Nephron (organoid): Measurements from ENCODE around the gene GRIK4.
"Not testable (repeated sequence)": the region's sequence is repeated elsewhere in the genome, so short reads cannot be mapped to it uniquely, and the experiment has no call there.

Source experiments
- H3K27ac Mint-ChIP-seq, 3 experiments: 2 replicates each; pipeline ENCODE4 v1.8.0; 2020; ENCODE audit warnings: mixed read lengths in 3 of 3, mild to moderate bottlenecking in 2 of 3, moderate library complexity in 1 of 3
- H3K27me3 Mint-ChIP-seq: 2 replicates; pipeline ENCODE4 v1.8.0; 2021; ENCODE audit warnings: low read depth, mild to moderate bottlenecking, moderate library complexity, mixed read lengths
- H3K36me3 Mint-ChIP-seq: 2 replicates; pipeline ENCODE4 v1.8.0; 2020; ENCODE audit warnings: low read depth, mixed read lengths
- H3K4me1 Mint-ChIP-seq: 2 replicates; pipeline ENCODE4 v1.8.0; 2020; ENCODE audit warnings: mixed read lengths
- H3K4me3 Mint-ChIP-seq, 3 experiments: 2 replicates each; pipeline ENCODE4 v1.8.0; 2020; ENCODE audit warnings: mild to moderate bottlenecking in 3 of 3, mixed read lengths in 3 of 3, moderate library complexity in 2 of 3
- H3K9me3 Mint-ChIP-seq: 2 replicates; pipeline ENCODE4 v1.8.0; 2020; ENCODE audit warnings: mixed read lengths
- TF ChIP-seq, protein P1 (sequence below), 3 experiments: fragments of 200-600 bp; sonication (generic); IDR thresholded peaks; one replicate each; pipeline ENCODE4 v1.5.0; 2021; ENCODE audit warnings: antibody characterized with exemption in 3 of 3; ENCODE audit not compliant: unreplicated experiment in 3 of 3

GRIK4 gene

DNA sequence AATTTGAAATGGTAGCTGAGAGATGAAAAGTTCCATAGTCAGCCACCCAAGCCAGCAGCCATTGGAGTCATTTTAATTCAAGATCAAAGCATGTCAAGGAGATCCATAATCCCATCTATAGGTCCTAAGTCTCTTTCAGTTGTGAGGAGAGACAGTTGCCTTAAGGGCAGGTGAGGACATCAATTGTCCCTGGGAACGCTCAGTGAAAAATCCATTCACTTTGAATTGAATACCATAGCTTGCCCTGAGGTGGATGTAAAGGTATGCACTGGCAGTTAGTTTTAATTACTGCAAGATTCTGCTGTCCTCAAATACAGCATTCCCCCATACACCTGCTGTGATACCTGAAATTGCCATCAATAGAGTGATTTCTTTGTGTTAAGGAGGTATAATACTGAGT, 487.0 kb downstream of the GRIK4 start:
- no peaks in the 10 kb centered on the region for H3K9me3 Mint-ChIP-seq
- H3K4me3 Mint-ChIP-seq, result no peak overlapping the region
- H3K36me3 Mint-ChIP-seq, result no peaks in the 10 kb centered on the region
- TF ChIP-seq, protein P1, sequence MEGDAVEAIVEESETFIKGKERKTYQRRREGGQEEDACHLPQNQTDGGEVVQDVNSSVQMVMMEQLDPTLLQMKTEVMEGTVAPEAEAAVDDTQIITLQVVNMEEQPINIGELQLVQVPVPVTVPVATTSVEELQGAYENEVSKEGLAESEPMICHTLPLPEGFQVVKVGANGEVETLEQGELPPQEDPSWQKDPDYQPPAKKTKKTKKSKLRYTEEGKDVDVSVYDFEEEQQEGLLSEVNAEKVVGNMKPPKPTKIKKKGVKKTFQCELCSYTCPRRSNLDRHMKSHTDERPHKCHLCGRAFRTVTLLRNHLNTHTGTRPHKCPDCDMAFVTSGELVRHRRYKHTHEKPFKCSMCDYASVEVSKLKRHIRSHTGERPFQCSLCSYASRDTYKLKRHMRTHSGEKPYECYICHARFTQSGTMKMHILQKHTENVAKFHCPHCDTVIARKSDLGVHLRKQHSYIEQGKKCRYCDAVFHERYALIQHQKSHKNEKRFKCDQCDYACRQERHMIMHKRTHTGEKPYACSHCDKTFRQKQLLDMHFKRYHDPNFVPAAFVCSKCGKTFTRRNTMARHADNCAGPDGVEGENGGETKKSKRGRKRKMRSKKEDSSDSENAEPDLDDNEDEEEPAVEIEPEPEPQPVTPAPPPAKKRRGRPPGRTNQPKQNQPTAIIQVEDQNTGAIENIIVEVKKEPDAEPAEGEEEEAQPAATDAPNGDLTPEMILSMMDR (IDR thresholded peaks at IDR 0.05; ENCODE audit: unreplicated experiment in 3 of 3), result no peak
- H3K27me3 Mint-ChIP-seq, result peaks cover 15% of the 10 kb centered on the region
- H3K27ac Mint-ChIP-seq, result no peak overlapping the region
- H3K4me1 Mint-ChIP-seq, result no peaks in the 10 kb centered on the region

DNA sequence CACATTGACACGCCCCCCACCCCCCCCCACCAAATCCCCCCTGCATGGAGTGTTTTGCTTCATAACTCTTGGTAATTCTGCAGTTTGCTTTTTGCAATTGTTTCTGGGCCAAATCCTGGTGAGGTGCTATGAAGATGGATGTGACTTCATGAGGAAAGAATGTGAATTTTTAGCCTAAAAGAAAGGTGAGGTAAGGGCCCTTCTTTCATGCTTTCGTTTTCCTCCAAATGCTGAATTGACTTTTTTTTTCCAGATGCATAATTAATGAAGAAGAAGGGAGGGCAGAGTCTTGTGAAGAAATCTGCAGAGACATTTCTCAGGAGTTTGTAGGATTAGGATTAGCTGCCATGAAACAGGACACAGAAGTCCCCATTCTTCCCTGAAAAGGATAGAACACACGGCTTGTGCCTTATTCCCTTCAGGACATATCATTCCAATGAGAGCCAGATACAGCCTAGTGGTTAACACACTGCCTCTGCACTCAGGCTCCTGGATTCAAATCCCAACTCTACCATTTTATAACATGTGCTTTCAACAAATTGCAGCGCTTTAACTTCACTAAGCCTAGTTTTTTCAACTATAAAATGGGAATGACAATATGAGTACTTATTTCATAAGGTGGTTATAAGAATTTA, 492.8 kb downstream of the GRIK4 start:
- Mint-ChIP-seq H3K4me1 (no peaks in the 10 kb centered on the region), H3K36me3 (no peaks in the 10 kb centered on the region), H3K9me3 (no peaks in the 10 kb centered on the region), H3K27me3 (peaks cover 3% of the 10 kb centered on the region), H3K27ac (no peak overlapping the region), H3K4me3 (no peak overlapping the region)
- TF ChIP-seq, protein P1 (IDR thresholded peaks at IDR 0.05; ENCODE audit: unreplicated experiment in 3 of 3), result no peak

DNA sequence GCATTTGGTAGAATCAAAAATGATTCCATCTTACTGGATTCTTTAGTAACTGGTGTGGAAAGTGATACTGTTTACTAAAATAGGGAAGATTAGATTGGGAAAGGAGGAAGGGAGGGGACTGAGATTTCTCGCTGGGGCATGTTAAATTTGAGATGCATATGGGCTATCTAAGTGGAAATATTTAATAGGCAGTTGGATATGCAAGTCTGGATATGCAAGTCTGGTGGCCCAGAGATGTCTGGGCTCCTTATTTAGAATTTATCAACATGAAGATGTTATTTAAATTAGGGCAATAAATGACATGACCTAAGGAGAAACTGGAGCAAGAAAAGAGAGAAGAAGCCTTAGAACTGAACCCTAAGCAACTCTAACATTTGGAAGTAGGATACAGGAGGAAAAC, 495.4 kb downstream of the GRIK4 start:
- Mint-ChIP-seq H3K27me3 (no peaks in the 10 kb centered on the region), H3K36me3 (no peaks in the 10 kb centered on the region), H3K9me3 (no peaks in the 10 kb centered on the region), H3K4me1 (no peaks in the 10 kb centered on the region), H3K4me3 (no peak overlapping the region), H3K27ac (no peak overlapping the region)
- TF ChIP-seq, protein P1 (IDR thresholded peaks at IDR 0.05; ENCODE audit: unreplicated experiment in 3 of 3), result no peak

DNA sequence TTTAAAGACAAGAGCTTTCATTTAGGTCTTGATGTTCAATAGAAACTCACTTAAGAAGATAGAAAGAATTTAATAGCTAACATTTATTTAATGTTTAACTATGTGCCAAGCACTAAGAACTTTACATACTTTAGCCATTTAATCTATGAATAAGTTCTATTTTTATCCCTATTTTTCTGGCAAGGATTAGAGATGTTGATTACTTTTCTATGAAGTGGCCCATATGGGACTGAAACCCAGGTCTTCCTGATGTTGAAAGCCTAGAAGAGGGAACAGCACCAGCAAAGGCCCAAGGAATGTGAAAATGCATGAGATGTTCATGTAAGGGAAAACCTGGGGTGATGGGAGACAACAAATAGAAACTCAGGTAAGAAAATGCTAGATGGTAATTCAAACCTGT, 497.0 kb downstream of the GRIK4 start:
- Mint-ChIP-seq H3K4me3 (no peak overlapping the region), H3K36me3 (no peaks in the 10 kb centered on the region), H3K4me1 (no peaks in the 10 kb centered on the region), H3K9me3 (no peaks in the 10 kb centered on the region), H3K27me3 (no peaks in the 10 kb centered on the region), H3K27ac (no peak overlapping the region)
- TF ChIP-seq, protein P1 (IDR thresholded peaks at IDR 0.05; ENCODE audit: unreplicated experiment in 3 of 3), result no peak

DNA sequence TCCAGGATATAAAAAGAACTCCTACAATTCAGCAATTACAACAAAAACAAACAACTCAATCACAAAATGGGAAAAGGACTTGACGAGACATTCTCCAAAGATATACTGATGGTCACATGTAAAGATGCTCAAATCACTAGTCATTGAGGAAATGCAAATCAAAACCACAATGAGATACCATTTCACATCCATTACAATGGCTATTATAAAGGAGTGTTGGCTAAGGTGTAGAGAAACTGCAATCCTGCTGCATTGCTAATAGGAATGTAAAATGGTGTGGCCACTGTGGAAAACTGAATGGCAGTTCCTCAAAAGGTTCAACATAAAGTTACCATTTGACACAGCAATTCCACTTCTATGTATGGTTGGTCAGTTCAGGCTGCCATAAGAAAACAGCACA, 500.5 kb downstream of the GRIK4 start:
- no peaks in the 10 kb centered on the region for H3K9me3 Mint-ChIP-seq
- H3K36me3 Mint-ChIP-seq, result no peaks in the 10 kb centered on the region
- H3K27me3 Mint-ChIP-seq, result no peaks in the 10 kb centered on the region
- no peak overlapping the region for H3K4me3 Mint-ChIP-seq
- TF ChIP-seq, protein P1 (IDR thresholded peaks at IDR 0.05; ENCODE audit: unreplicated experiment in 3 of 3), result no peak
- no peak overlapping the region for H3K27ac Mint-ChIP-seq
- H3K4me1 Mint-ChIP-seq, result no peaks in the 10 kb centered on the region

DNA sequence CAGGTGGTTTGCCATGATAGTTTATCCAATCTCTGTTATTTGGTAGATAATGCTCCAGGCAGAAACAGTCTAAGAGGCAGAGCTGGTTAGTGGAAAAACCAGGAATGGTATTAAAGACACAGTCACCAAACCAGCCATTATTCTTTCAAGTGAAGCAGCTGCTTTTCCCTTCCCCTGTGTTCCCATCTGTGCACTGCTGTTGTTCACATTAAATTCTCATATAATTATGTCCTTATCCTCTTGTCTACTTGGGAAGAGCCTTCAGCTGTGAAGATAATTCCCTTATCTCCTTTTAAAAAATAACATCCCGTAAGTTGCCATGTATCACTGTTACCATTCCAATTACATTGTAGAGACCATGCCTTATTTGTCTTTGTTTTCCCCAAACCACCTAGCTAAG, 507.2 kb downstream of the GRIK4 start:
- H3K36me3 Mint-ChIP-seq, result no peaks in the 10 kb centered on the region
- no peaks in the 10 kb centered on the region for H3K9me3 Mint-ChIP-seq
- H3K27ac Mint-ChIP-seq, result no peak overlapping the region
- no peaks in the 10 kb centered on the region for H3K27me3 Mint-ChIP-seq
- H3K4me1 Mint-ChIP-seq, result peaks cover 12% of the 10 kb centered on the region
- no peak overlapping the region for H3K4me3 Mint-ChIP-seq
- TF ChIP-seq, protein P1 (IDR thresholded peaks at IDR 0.05; ENCODE audit: unreplicated experiment in 3 of 3), result no peak

DNA sequence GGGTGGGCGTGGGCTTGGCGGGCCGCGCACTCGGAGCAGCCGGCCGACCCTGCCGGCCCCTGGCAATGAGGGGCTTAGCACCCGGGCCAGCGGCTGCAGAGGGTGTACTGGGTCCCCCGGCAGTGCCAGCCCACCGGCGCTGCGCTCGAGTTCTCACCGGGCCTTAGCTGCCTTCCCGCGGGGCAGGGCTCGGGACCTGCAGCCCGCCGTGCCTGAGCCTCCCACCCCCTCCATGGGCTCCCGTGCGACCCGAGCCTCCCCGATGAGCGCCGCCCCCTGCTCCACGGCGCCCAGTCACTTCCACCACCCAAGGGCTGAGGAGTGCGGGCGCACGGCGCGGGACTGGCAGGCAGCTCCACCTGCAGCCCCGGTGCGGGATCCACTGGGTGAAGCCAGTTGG, 510.2 kb downstream of the GRIK4 start:
- not testable (repeated sequence) for H3K9me3 Mint-ChIP-seq, H3K27ac Mint-ChIP-seq, H3K4me3 Mint-ChIP-seq, H3K36me3 Mint-ChIP-seq, H3K27me3 Mint-ChIP-seq
- peaks cover 28% of the 10 kb centered on the region for H3K4me1 Mint-ChIP-seq
